Epithelial cell of prostate (primary cell): Measurements from ENCODE around the gene KDM4C.

ENCODE experiments used
- DNase-seq: peaks from one replicate; pipeline ENCODE4 v3.0.0-alpha.2; 2011; ENCODE audit warnings: low read depth, low spot score
- H3K27ac ChIP-seq: fragments of 450-650 bp; 2 replicates; pipeline ENCODE4 v1.5.1; 2017; ENCODE audit warnings: mild to moderate bottlenecking

The KDM4C gene

GRCh38 chr9:6845880-6846279 lies 88.1 kb downstream of the KDM4C start:
- no peak overlapping the region for H3K27ac ChIP-seq

GRCh38 chr9:6852243-6852963 lies 94.6 kb downstream of the KDM4C start:
- DNase-seq = no peak
- no peak overlapping the region for H3K27ac ChIP-seq

More at GRCh38 chr9:6845880-6846279, 88.1 kb downstream of the KDM4C start:
- no peak for DNase-seq

GRCh38 chr9:6855860-6856259 lies 98.1 kb downstream of the KDM4C start:
- no peak overlapping the region for H3K27ac ChIP-seq
- no peak for DNase-seq

GRCh38 chr9:6864102-6864501 lies 106.3 kb downstream of the KDM4C start:
- DNase-seq = no peak
- H3K27ac ChIP-seq = peak overlapping the region; percentile 1

GRCh38 chr9:6869081-6869948 lies 111.5 kb downstream of the KDM4C start:
- DNase-seq = no peak
- H3K27ac ChIP-seq = peak overlapping the region; percentile 66

GRCh38 chr9:6870149-6870548 lies 112.4 kb downstream of the KDM4C start:
- DNase-seq = no peak
- H3K27ac ChIP-seq = peak overlapping the region; percentile 66

GRCh38 chr9:6870650-6871477 lies 113.1 kb downstream of the KDM4C start:
- H3K27ac ChIP-seq = peak overlapping the region; percentile 66
- no peak for DNase-seq

- no peak overlapping the region for H3K27ac ChIP-seq
- no peak for DNase-seq
Observed at GRCh38 chr9:6873857-6874256, 116.1 kb downstream of the KDM4C start.

- H3K27ac ChIP-seq = no peak overlapping the region
- no peak for DNase-seq
Observed at GRCh38 chr9:6876195-6876894, 118.6 kb downstream of the KDM4C start.

- peak overlapping the region; percentile 28 for H3K27ac ChIP-seq
- DNase-seq = no peak
Observed at GRCh38 chr9:6877671-6878161, 119.9 kb downstream of the KDM4C start.

- DNase-seq = no peak
- no peak overlapping the region for H3K27ac ChIP-seq
Observed at GRCh38 chr9:6880626-6881025, 122.9 kb downstream of the KDM4C start.

- no peak for DNase-seq
- no peak overlapping the region for H3K27ac ChIP-seq
Observed at GRCh38 chr9:6884101-6884500, 126.3 kb downstream of the KDM4C start.

GRCh38 chr9:6884990-6885389 lies 127.2 kb downstream of the KDM4C start:
- DNase-seq = no peak

GRCh38 chr9:6887051-6887450 lies 129.3 kb downstream of the KDM4C start:
- no peak overlapping the region for H3K27ac ChIP-seq
- DNase-seq = no peak

More at GRCh38 chr9:6884990-6885389, 127.2 kb downstream of the KDM4C start:
- H3K27ac ChIP-seq = no peak overlapping the region

GRCh38 chr9:6889868-6890267 lies 132.1 kb downstream of the KDM4C start:
- no peak for DNase-seq
- no peak overlapping the region for H3K27ac ChIP-seq

GRCh38 chr9:6893350-6894131 lies 135.8 kb downstream of the KDM4C start:
- no peak overlapping the region for H3K27ac ChIP-seq
- no peak for DNase-seq

GRCh38 chr9:6894135-6894534 lies 136.4 kb downstream of the KDM4C start:
- no peak for DNase-seq
- H3K27ac ChIP-seq = no peak overlapping the region

- DNase-seq = no peak
- H3K27ac ChIP-seq = no peak overlapping the region
Observed at GRCh38 chr9:6895754-6896153, 138.0 kb downstream of the KDM4C start.

GRCh38 chr9:6896562-6896961 lies 138.8 kb downstream of the KDM4C start:
- DNase-seq = no peak
- H3K27ac ChIP-seq = no peak overlapping the region
